HT-29 (cell line): ENCODE measurements around the gene TRERF1. TPM values are rescaled to one million over a fixed set of nuclear protein-coding genes. Genes with fewer than 3 reads are reported as not detected.
"Not testable (repeated sequence)": the region's sequence is repeated elsewhere in the genome, so short reads cannot be mapped to it uniquely, and the experiment has no call there.

Experiments used
- DNase-seq: peaks from one replicate; pipeline ENCODE4 v3.0.0-alpha.2; 2015; ENCODE audit warnings: low spot score
- total RNA-seq: library from RNA; depleted of rRNA; stranded (reverse); fragments of >200 nt; shearing (Covaris generic); gene quantifications from 2 replicates; pipeline ENCODE4 v1.2.3, GENCODE V29; 2014; rRNA removed

Gene TRERF1
- total RNA-seq: 4.2 and 6.8 TPM in 2 replicates

GRCh38 chr6:42451333-42452170 lies at the start of gene TRERF1:
TRERF1 (minus strand) TSS chr6:42451926; CDS start chr6:42269590, 182,336 bp downstream.
- DNase-seq: peak; percentile 60

- DNase-seq: peak; percentile 41
Measured at GRCh38 chr6:42498473-42499128, 46.9 kb upstream of the TRERF1 start.

GRCh38 chr6:42493914-42494539 lies 42.3 kb upstream of the TRERF1 start:
- no peak for DNase-seq

- no peak for DNase-seq
Measured at GRCh38 chr6:42488129-42488528, 36.4 kb upstream of the TRERF1 start.

GRCh38 chr6:42484261-42484660 lies 32.5 kb upstream of the TRERF1 start:
- DNase-seq: no peak

GRCh38 chr6:42482174-42482573 lies 30.4 kb upstream of the TRERF1 start:
- no peak for DNase-seq

- no peak for DNase-seq
Measured at GRCh38 chr6:42471714-42472113, 20.0 kb upstream of the TRERF1 start.

- DNase-seq: no peak
Measured at GRCh38 chr6:42471142-42471541, 19.4 kb upstream of the TRERF1 start.

GRCh38 chr6:42468273-42468672 lies 16.5 kb upstream of the TRERF1 start:
- no peak for DNase-seq

GRCh38 chr6:42467651-42468050 lies 15.9 kb upstream of the TRERF1 start:
- DNase-seq: no peak

- DNase-seq: not testable (repeated sequence)
Measured at GRCh38 chr6:42466470-42466869, 14.7 kb upstream of the TRERF1 start.

GRCh38 chr6:42462474-42462972 lies 10.8 kb upstream of the TRERF1 start:
- DNase-seq: no peak

- DNase-seq: no peak
Measured at GRCh38 chr6:42460883-42461282, 9.2 kb upstream of the TRERF1 start.

GRCh38 chr6:42459888-42460287 lies 8.2 kb upstream of the TRERF1 start:
- no peak for DNase-seq

- DNase-seq: peak; percentile 47
Measured at GRCh38 chr6:42454428-42454791, 2.7 kb upstream of the TRERF1 start.

GRCh38 chr6:42453654-42454427 lies 2.1 kb upstream of the TRERF1 start:
- DNase-seq: peak; percentile 49

- peak; percentile 66 for DNase-seq
Measured at GRCh38 chr6:42453031-42453653, 1.4 kb upstream of the TRERF1 start.

GRCh38 chr6:42452171-42453030 lies 675 bp upstream of the TRERF1 start:
- peak; percentile 51 for DNase-seq

GRCh38 chr6:42450477-42451332 lies 1.0 kb downstream of the TRERF1 start:
- no peak for DNase-seq
